ENCODE results near the gene CCDC178. TPM values are rescaled to one million over a fixed set of nuclear protein-coding genes. Genes with fewer than 3 reads are reported as not detected.

CCDC178 gene
- total RNA-seq, 2 donors from 2014 or later = 0.36 TPM; not detected in 1

DNA sequence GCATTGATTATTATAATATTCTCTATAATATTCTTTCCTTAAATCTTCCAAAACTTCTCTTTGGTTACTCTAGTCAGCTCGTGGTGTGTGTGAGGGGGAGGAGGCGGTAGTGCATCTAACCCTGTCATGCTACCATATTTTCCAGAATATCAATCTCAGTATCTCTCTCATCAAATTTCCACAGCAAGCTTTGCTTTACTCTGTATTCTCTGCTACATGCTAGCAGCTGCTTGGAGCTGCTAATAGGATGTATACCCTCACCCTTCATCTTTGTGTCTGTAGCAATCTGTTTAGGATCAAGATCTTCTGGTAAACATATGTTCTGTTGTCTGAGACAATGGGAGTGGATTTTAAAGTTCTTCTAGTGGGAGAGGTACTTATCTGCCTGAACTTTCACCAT, 363.9 kb downstream of the CCDC178 start:
- DNase-seq = no peak
- no peak for ATAC-seq
- intact Hi-C loops (cut with DNase I, micrococcal nuclease) = no loop called here

GRCh38 chr18:33074125-33074524, 366.4 kb downstream of the CCDC178 start:
- ATAC-seq (no peak), DNase-seq (no peak)
- intact Hi-C loops (cut with DNase I, micrococcal nuclease) = no loop called here

DNA sequence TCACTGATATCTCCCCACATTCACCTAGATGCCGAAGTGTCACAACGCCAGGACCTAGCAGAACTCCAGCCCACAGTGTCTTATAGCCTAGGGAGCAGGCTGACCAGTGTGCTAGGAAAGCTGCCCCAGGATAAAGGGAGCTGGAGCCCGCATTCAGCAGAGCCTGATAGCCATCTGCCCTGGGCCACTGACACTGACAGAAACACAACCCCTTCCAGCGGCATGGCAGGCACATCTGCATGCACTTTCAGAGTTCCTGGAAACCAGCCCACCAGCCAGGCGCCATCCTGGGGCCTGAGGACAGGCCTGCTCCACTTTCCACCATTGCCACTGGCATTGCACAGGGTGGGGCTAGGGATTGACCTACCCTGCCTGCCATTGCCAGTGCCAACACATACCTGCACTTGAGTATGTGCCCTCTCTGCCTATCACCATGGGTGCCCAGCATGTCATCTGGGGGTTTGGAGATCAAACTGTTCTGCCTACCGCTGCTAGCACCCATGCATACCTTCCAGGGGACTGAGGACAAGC, 377.6 kb downstream of the CCDC178 start:
- ATAC-seq = no peak
- intact Hi-C loops (cut with DNase I, micrococcal nuclease) = no loop called here
- no peak for DNase-seq

DNA sequence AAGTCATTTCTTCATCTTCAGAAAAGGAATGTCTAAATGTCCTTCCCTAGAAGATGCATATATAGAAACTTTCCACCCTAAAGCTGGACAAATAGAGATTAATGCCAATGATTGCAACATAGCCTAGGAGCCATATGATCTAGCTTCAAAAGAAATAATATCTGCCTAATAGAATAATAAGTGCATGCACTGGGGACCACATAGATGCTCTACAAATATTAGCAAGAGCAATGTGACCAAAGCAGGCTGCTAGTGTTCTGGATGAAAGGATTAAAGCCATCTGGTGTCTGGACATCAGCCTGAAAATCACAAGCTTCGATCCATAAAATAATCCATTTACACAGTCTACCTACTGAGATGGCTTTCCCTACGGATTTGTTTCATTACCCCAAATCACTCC, 387.6 kb downstream of the CCDC178 start:
- intact Hi-C loops (cut with DNase I, micrococcal nuclease) = no loop called here
- DNase-seq (no peak), ATAC-seq (no peak)

- intact Hi-C loops (cut with DNase I, micrococcal nuclease) = no loop called here
- DNase-seq (no peak), ATAC-seq (no peak)
Measured at GRCh38 chr18:33051407-33051806, 389.1 kb downstream of the CCDC178 start.

- intact Hi-C loops (cut with DNase I, micrococcal nuclease) = loop anchor here in 1 of 2 donors (10.0 kb wide), 1 partner anchor 65 kb away; no protein-coding TSS in a partner anchor
- DNase-seq (no peak), ATAC-seq (no peak)
Measured at GRCh38 chr18:33040213-33040612, 400.3 kb downstream of the CCDC178 start.

- DNase-seq (no peak), ATAC-seq (no peak)
- intact Hi-C loops (cut with DNase I, micrococcal nuclease) = no loop called here
Measured at GRCh38 chr18:33034945-33035344, 405.6 kb downstream of the CCDC178 start.

DNA sequence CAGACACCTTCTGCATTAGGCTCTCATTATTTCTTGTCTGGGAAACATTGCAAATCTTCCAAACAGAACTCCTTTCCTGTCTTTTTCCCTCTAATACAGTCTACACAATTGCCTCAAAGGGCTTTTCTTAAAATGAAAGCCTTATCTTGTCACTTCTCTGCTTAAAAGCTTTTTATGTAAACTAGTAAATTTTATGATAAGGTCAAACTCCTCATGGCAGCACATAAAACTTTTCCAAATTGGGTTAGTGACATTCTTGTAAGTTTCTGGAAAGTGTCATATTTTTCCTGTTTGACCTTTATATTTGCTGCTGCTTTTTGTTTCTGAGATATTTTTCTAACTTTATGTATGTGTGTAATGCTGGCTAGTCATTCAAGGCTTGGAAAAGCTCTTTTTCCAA, 406.3 kb downstream of the CCDC178 start:
- peak; percentile 24 for ATAC-seq
- intact Hi-C loops (cut with DNase I, micrococcal nuclease) = no loop called here
- DNase-seq = no peak

DNA sequence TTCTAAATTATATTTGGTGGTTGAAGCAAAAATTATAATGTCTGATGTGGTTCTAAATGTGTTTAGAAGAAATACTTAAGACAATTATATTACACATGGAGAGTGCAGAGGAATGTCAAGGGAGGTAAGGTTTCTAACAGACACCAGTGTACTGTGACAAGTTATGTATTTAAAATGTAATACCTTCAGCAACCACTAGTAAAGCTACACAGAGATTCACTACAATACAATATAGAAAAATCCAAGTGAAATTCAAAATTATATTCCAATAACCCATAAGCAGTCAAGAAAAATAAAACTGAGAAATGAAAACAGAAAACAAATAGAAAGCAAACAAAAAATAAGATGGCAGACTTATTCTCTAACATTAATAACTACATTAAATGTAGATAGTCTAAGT, 418.2 kb downstream of the CCDC178 start:
- no peak for DNase-seq
- no peak for ATAC-seq
- intact Hi-C loops (cut with DNase I, micrococcal nuclease) = no loop called here

- ATAC-seq (no peak), DNase-seq (no peak)
- intact Hi-C loops (cut with DNase I, micrococcal nuclease) = no loop called here
Measured at GRCh38 chr18:33020877-33021276, 419.6 kb downstream of the CCDC178 start.

GRCh38 chr18:33014060-33014796, 426.3 kb downstream of the CCDC178 start:
- DNase-seq (no peak), ATAC-seq (peak; percentile 94)

DNA sequence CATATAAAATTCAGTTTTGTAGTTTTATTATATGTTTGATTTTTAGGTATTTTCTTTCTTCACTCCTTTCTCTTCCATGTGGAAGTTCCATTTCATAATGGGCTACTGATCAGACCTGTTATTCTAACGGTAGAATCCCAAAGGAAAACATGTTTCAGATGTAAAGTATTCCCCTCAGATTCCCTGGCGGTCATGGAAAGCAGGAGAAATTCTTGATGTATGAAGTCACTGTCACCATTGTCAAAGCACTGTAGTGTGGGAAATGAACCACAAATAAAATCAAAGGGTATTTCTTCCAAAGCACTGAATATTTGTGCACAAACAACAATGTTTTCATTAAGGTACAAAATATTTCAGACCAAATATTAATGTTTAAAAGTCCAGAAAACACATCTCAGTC, 430.4 kb downstream of the CCDC178 start:
- intact Hi-C loops (cut with DNase I, micrococcal nuclease) = no loop called here
- ATAC-seq (no peak), DNase-seq (no peak)

More at GRCh38 chr18:33014060-33014796, 426.3 kb downstream of the CCDC178 start:
- intact Hi-C loops (cut with DNase I, micrococcal nuclease) = no loop called here

GRCh38 chr18:32998921-32999320, 441.6 kb downstream of the CCDC178 start:
- no peak for ATAC-seq
- no peak for DNase-seq
- intact Hi-C loops (cut with DNase I, micrococcal nuclease) = no loop called here

DNA sequence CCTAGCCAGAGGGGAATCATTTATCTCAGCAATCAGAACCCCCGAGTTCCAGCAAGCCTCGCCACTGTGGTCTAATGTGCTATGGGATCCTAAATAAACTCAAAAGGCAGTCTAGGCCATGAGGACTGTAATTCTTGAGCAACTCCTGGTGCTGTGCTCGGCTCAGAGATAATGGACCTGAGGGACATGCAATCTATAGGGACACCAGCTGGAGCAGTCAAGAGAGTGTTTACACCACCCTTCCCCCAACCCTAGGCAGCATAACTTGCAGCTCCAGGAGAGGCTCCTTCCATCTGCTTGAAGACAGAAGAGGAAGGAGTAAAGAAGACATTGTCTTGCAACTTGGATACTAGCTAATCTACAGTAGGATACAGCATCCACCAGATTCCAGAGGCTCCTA, 442.2 kb downstream of the CCDC178 start:
- no peak for ATAC-seq
- intact Hi-C loops (cut with DNase I, micrococcal nuclease) = no loop called here

GRCh38 chr18:32983721-32984120, 456.8 kb downstream of the CCDC178 start:
- intact Hi-C loops (cut with DNase I, micrococcal nuclease) = no loop called here
- DNase-seq (no peak), ATAC-seq (no peak)

More for the DNA sequence above, 442.2 kb downstream of the CCDC178 start:
- DNase-seq = no peak

DNA sequence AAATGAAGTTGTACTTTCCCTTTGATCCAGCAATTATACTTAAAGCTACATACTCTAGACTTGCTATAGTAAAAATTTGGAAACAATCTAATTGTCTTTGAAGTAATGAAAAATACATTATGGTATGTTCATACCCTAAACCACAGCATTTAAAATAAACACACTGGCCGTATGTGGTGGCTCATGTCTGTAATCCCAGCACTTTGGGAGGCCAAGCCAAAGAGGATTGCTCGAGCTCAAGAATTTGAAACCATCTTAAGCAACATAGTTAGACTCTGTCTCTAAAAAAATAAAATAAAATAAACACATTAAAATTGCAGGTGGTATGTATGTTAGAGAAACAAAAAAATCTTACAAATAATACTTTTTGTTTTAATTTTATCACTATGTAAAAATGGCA, 459.6 kb downstream of the CCDC178 start:
- intact Hi-C loops (cut with DNase I, micrococcal nuclease) = no loop called here
- ATAC-seq (no peak), DNase-seq (no peak)

GRCh38 chr18:32975501-32975900, 465.0 kb downstream of the CCDC178 start:
- ATAC-seq = no peak
- no peak for DNase-seq
- intact Hi-C loops (cut with DNase I, micrococcal nuclease) = no loop called here

- intact Hi-C loops (cut with DNase I, micrococcal nuclease) = no loop called here
- no peak for ATAC-seq
- DNase-seq = no peak
Measured at GRCh38 chr18:32975163-32975436, 465.4 kb downstream of the CCDC178 start.

DNA sequence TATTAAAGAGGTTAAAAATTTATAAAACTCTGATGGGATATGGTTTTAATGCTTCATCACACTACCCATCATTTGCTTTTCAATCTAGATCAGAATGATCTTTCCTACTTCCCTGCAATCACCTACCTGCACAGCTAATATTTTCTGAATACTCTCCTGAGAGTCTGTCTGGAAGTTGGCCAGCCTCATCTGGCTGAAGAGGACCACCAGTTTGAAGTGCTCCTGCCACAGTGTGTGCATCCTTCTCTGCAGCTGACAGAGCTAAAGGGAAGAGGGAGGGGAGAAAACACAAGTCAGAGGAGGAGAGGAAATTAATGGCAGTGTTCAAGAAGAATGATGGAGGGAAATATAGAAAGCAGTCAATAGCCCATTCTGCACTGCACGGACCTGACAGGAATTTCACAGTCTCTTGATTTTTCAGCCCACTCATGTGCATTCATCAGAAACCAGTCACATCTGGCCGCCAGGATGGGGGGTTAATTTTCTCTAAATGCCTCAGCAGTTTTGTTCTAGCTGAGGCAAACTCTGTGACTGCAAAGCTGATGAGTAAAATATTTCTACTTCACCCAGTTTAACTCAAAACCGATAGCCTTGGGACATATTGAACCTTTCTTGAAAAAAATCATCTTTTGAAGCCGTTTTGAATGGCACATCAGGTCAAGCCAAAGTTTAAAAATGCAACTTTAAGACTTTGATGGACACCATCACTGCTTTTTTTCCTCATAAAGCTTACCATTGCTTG, 465.9 kb downstream of the CCDC178 start:
- DNase-seq = no peak
- no peak for ATAC-seq
- intact Hi-C loops (cut with DNase I, micrococcal nuclease) = no loop called here

DNA sequence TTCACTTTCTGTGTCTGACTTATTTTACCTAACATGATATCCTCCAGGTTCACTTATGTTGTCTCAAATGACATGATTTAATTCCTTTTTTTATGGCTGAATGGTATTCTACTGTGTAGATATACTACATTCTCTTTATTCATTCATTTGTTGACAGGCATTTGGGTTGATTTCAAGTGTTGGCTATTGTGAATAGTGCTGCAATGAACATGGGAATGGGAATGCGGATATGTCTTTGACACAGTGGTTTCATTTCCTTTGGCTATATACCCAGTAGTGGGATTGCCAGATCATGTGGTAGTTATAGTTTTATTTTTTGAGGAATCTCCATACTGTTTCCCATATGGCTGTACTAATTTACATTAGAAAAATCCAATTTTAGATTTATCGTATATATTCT, 472.3 kb downstream of the CCDC178 start:
- ATAC-seq (no peak), DNase-seq (no peak)
- intact Hi-C loops (cut with DNase I, micrococcal nuclease) = no loop called here
